HG03378 (cell line): ENCODE data around the gene TFIP11.

Experiments used
- ATAC-seq: cut with Tn5 transposase; IDR thresholded peaks from one replicate; pipeline ENCODE4 v1.9.1; 2021; ENCODE audit warnings: mild to moderate bottlenecking, moderate library complexity; ENCODE audit not compliant: unreplicated experiment

The TFIP11 gene

GRCh38 chr22:26508148-26508547 lies 4.1 kb downstream of the TFIP11 start:
- no peak for ATAC-seq

- ATAC-seq = no peak
Observed at GRCh38 chr22:26503758-26504157, 8.5 kb downstream of the TFIP11 start.

GRCh38 chr22:26502688-26503561 lies 9.3 kb downstream of the TFIP11 start:
- ATAC-seq = no peak

GRCh38 chr22:26501996-26502395 lies 10.3 kb downstream of the TFIP11 start:
- ATAC-seq = no peak

- ATAC-seq = no peak
Observed at GRCh38 chr22:26499188-26499703, 13.0 kb downstream of the TFIP11 start.

GRCh38 chr22:26496456-26496855 lies 15.8 kb downstream of the TFIP11 start:
- ATAC-seq = no peak

GRCh38 chr22:26494506-26494905 lies 17.8 kb downstream of the TFIP11 start:
- ATAC-seq = no peak

GRCh38 chr22:26492220-26492619 lies 20.1 kb downstream of the TFIP11 start:
- ATAC-seq = no peak

GRCh38 chr22:26489447-26490036 lies 22.7 kb downstream of the TFIP11 start:
- no peak for ATAC-seq

GRCh38 chr22:26487996-26488395 lies 24.3 kb downstream of the TFIP11 start:
- ATAC-seq = no peak

GRCh38 chr22:26486394-26486793 lies 25.9 kb downstream of the TFIP11 start:
- ATAC-seq = no peak

GRCh38 chr22:26485806-26486390 lies 26.4 kb downstream of the TFIP11 start:
- no peak for ATAC-seq

- no peak for ATAC-seq
Observed at GRCh38 chr22:26485013-26485412, 27.3 kb downstream of the TFIP11 start.

GRCh38 chr22:26484360-26484706 lies 27.9 kb downstream of the TFIP11 start:
- no peak for ATAC-seq

- peak; percentile 50 for ATAC-seq
Observed at GRCh38 chr22:26483439-26484359, 28.6 kb downstream of the TFIP11 start, which contains the start of the genes HPS4 and SRRD. Gene HPS4, minus strand, starts transcription at chr22:26483783. Its CDS starts 2,021 bp downstream, at chr22:26481762. Gene SRRD, plus strand, starts transcription at chr22:26483877. Its CDS starts 14 bp downstream, at chr22:26483891.

- ATAC-seq = no peak
Observed at GRCh38 chr22:26483043-26483438, 29.2 kb downstream of the TFIP11 start.

- no peak for ATAC-seq
Observed at GRCh38 chr22:26482161-26482560, 30.1 kb downstream of the TFIP11 start.

- no peak for ATAC-seq
Observed at GRCh38 chr22:26481694-26482093, 30.6 kb downstream of the TFIP11 start.

- ATAC-seq = no peak
Observed at GRCh38 chr22:26481112-26481693, 31.1 kb downstream of the TFIP11 start.

GRCh38 chr22:26480611-26480932 lies 31.7 kb downstream of the TFIP11 start:
- no peak for ATAC-seq
